ENCODE results near the gene RRAGD.
A peak's percentile ranks its signal among the peaks of the same experiment; 100 is the strongest.

RRAGD gene

DNA sequence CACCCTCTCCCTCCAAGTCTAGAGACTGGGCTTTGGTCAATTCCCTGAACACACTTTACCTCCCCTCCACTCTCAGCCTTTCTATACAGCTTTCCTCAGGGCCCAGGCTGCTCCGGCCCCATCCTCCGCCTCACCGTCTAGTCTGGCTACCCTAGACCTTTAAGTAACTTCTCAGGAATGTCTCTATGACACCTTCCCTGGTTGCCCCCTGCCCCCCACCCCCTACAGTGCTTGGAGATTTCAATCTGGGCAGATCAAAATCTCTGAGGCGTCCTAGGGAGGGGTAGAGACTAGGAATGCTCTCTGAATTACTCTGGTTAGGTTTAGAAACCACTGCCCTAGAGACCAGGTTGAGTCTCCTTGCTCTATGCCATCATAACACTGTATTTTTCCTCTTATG is 65.6 kb downstream of the RRAGD start:
- no peak for DNase-seq (ENCODE audit: low spot score)

DNA sequence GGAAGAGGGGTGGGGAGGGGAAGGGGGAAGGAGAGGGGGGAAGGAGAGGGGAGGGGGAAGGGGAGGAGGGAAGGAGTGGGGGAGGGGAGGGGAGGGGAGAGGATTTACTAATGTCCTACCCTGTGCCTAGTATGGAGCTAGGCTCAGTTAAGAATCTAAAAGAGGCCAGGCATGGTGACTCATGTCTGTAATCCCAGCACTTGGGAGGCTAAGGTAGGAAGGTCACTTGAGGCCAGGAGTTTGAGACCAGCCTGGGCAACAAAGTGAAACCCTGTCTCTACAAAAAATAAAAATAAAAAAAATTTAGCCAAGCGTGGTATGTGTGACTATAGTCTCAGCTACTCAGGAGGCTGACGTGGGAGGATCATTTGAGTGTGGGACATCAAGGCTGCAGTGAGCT is 72.5 kb downstream of the RRAGD start:
- peak; percentile 12 for DNase-seq (ENCODE audit: low spot score)

- DNase-seq (ENCODE audit: low spot score), result no peak
Measured at GRCh38 chr6:89335164-89335563, 76.9 kb downstream of the RRAGD start.

- DNase-seq (ENCODE audit: low spot score), result no peak
Measured at GRCh38 chr6:89330910-89331309, 81.2 kb downstream of the RRAGD start.

DNA sequence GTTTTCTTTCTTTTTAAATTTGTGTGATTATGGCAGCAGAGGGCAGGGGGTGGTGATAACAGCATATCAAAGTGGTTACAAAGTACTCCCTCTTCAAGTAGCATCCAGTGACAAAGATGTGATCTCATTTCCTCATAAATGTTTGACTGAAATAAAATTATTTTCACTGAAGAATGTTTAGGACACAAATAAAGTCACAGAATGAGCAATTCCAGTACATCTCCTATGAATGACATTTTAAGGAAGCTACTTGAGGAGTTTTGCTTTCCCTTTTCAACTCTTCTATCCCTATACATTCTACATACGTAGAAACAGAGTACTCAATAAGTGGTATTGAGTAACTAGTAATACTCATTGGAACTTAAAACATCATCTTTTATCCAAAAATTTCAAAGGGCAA is 83.1 kb downstream of the RRAGD start:
- no peak for DNase-seq (ENCODE audit: low spot score)

- no peak for DNase-seq (ENCODE audit: low spot score)
Measured at GRCh38 chr6:89324304-89324703, 87.8 kb downstream of the RRAGD start.

DNA sequence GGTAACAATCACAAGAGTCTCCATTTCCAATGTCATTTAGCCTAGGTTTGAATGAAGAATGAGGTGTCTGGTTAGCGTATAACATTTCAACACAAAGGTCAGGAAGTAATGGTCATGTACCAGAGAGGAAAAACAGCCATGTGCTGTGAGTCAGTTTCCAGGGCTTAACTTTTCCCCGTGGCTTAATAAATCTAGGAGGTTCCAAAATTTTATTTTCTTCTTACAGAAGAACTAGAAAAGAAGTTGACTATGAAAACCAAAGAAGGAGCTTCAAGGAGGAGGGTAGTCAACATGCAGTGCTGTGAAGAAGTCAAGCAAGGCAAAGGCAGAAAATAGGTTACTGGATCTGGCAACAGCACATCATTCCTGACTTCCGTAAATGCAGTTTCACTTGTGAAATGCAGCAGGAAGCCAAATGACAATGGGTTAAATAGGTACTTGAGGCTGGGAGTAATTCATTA is 88.5 kb downstream of the RRAGD start:
- no peak for DNase-seq (ENCODE audit: low spot score)

GRCh38 chr6:89321131-89321970 is 90.7 kb downstream of the RRAGD start:
- no peak for DNase-seq (ENCODE audit: low spot score)

DNA sequence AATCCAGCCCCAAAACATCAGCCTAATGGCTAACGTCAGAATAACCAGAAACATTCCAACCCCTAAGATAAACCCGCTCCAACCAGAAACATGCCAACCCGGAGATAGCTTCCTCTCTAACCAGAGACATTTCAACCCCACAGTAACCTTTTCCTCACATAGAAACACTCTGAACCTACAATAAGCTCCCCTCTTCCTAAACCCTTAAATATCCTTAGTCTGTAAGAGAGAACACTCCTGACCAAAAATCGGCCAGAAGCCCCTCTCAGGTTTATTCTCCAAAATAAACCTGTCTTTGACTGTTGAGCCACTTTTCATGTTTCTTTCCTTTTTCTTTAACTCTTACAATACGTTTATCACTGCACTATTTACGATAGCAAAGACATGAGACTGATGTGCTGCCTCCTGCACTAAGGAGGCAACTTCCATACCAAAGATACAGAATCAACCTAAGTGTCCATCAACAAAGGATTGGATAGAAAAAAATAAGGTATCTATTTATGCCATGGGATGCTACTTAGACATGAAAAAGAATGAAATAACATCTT is 92.0 kb downstream of the RRAGD start:
- no peak for DNase-seq (ENCODE audit: low spot score)

DNA sequence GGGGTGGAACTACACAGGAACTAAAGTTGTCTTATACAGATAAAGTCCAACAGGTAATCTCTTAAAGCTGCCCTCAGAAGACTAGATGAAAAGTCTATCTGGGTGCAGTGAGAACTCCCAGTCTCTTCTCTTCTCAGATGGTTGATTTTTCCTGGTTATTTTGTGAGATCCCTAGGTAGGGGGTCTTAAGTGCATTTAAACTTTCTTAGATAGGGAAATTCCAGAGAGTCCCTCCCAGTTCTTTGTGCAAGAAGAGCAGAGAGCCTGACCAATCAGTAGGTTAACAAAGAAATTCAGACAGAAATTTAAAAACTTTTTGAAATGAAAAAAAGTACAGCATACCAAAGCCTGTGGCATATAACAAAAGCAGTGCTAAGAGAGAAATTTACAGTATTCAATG is 95.0 kb downstream of the RRAGD start:
- DNase-seq (ENCODE audit: low spot score), result no peak

DNA sequence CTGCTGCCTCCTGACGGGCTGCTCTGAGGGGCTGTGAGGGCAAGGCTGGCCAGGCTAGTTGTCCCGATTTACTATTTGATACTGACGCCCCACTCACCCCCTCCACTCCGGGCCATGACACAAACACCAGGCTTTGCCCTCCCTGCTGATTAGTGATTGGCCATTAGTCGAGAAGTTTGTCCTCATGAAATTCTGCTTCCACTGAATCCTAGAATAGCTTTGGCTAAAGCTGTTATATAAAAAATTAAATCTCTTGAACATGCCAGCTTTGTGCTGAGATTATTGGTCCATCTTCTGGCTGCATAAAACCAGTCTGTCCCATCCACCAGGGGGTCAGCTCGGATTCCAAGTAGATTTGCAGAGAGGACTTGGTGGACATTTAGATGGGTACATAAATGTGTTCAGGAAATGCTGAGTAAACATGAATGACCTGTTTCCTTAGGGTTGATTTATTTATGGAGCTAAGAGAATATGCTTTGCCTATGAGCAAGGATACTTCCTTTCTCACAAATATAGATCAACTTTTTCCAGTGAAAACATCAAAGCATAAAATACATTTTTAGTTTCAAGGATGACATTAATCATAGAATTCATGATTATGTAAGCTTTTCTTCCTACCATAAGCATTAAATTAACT is 96.7 kb downstream of the RRAGD start, which contains the start of gene GABRR2:
Gene GABRR2, minus strand, starts transcription at position 51 of the 637 bp plus-strand sequence. CDS start 134 bp downstream, outside the sequence.
- DNase-seq (ENCODE audit: low spot score), result no peak

DNA sequence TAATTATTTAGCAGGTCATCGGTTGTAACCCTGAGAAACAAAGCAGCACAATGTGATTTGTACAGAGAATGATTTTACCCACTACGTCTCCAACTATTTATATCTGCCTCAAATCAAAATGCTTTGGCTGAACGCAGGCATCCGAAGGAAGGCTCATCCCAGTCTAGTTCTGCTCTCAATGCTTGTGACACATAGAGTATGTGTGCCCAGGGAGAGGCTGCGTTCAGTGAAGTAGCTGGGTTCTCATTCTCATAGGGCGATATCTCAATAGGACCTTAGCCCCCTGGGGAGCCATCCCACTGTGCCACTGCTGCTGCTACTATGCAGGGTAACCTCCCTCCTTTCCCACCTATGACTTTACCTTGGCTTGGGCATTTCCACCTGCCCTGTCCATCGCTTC is 97.4 kb downstream of the RRAGD start:
- DNase-seq (ENCODE audit: low spot score), result no peak

All from LoVo (cell line).